ENCODE results near the gene PLA2G6.

The PLA2G6 gene

GRCh38 chr22:38171927-38172831 lies 9.5 kb downstream of the PLA2G6 start:
- POLR2A ChIA-PET = no interaction called here
- Histone ChIP-seq H3K27ac (ENCODE audit: extremely low read depth, low read depth, low read length) (no peak overlapping the region), H3K9me3 (ENCODE audit: control insufficient read depth, insufficient read depth, low read depth, low read length) (no peaks in the 10 kb centered on the region), H3K4me3 (ENCODE audit: low read depth, low read length) (no peak overlapping the region), H3K36me3 (ENCODE audit: control insufficient read depth in 2 of 2, insufficient read depth in 1 of 2, low read length in 2 of 2) (peaks cover 0 to 21% of the 10 kb centered on the region in 2 experiments; a peak in 1 of 3 replicates), H3K4me1 (ENCODE audit: control insufficient read depth, insufficient read depth, low read length) (no peaks in the 10 kb centered on the region)
- TF ChIP-seq ZBTB20 (tag by site-specific recombination; IDR thresholded peaks at IDR 0.05) (no peak), ZNF529 (tag by site-specific recombination; IDR thresholded peaks at IDR 0.05; ENCODE audit: insufficient replicate concordance) (no peak), ZNF645 (tag by site-specific recombination; IDR thresholded peaks at IDR 0.05) (no peak), ZNF366 (tag by site-specific recombination; conservative IDR thresholded peaks at IDR 0.05) (no peak), REST (tag by site-specific recombination; IDR thresholded peaks at IDR 0.05) (no peak), ZNF501 (tag by site-specific recombination; IDR thresholded peaks at IDR 0.05) (no peak)
- CTCF ChIA-PET = no interaction called here

GRCh38 chr22:38170469-38170868 lies 11.2 kb downstream of the PLA2G6 start:
- CTCF ChIA-PET = interaction anchor here (0.6 to 1.0 kb wide), 3 partner anchors 56 to 111 kb away, joined by 3 to 4 read pairs (median 4); no protein-coding TSS in a partner anchor

More at GRCh38 chr22:38170469-38170868, 11.2 kb downstream of the PLA2G6 start:
- H3K9me3 ChIP-seq (ENCODE audit: control insufficient read depth, insufficient read depth, low read depth, low read length) = no peaks in the 10 kb centered on the region
- no peak overlapping the region for H3K27ac ChIP-seq (ENCODE audit: extremely low read depth, low read depth, low read length)
- H3K36me3 ChIP-seq (ENCODE audit: control insufficient read depth in 2 of 2, insufficient read depth in 1 of 2, low read length in 2 of 2) = peaks cover 0 to 31% of the 10 kb centered on the region in 2 experiments; a peak in 2 of 3 replicates
- no peaks in the 10 kb centered on the region for H3K4me1 ChIP-seq (ENCODE audit: control insufficient read depth, insufficient read depth, low read length)
- TF ChIP-seq ZNF221 (tag by site-specific recombination; IDR thresholded peaks at IDR 0.05; ENCODE audit: borderline replicate concordance) = no peak
- no peak for TF ChIP-seq ZNF624 (tag by site-specific recombination; IDR thresholded peaks at IDR 0.05)
- TF ChIP-seq ZNF280D (tag by site-specific recombination; IDR thresholded peaks at IDR 0.05) = no peak
- no peak for TF ChIP-seq ZNF792 (tag by site-specific recombination; IDR thresholded peaks at IDR 0.05)
- no peak for TF ChIP-seq BCL11B (tag by site-specific recombination; IDR thresholded peaks at IDR 0.05; ENCODE audit: low read depth)
- POLR2A ChIA-PET = interaction anchor here (0.7 kb wide), 1 partner anchor 276 kb away, joined by 5 read pairs; no protein-coding TSS in a partner anchor
- no peak overlapping the region for H3K4me3 ChIP-seq (ENCODE audit: low read depth, low read length)
